Fibroblast of lung (primary cell): ENCODE measurements around the gene PABPN1L.

Experiments
- CTCF ChIP-seq, 2 donors: IDR thresholded peaks in 1 of 2; conservative IDR thresholded peaks in 1 of 2; 1 replicate in 1 of 2; 2 replicates in 1 of 2; pipeline ENCODE4 v1.5.1; 2011 to 2012; ENCODE audit warnings: low read length in 2 of 2, control low read depth in 1 of 2, inconsistent platforms in 1 of 2, low read depth in 1 of 2, mild to moderate bottlenecking in 1 of 2
- EZH2 ChIP-seq: IDR thresholded peaks from 2 replicates; pipeline ENCODE4 v1.5.1; 2012; ENCODE audit warnings: low read length, control low read depth, mild to moderate bottlenecking; ENCODE audit errors: missing control alignments

GRCh38 chr16:88906020-88906419 is 39.6 kb upstream of the PABPN1L start:
- TF ChIP-seq CTCF (conservative IDR thresholded peaks at IDR 0.05 in 1 of 2, IDR thresholded peaks at IDR 0.05 in 1 of 2; ENCODE audit: low read depth in 1 of 2, low read length in 2 of 2): no peak
- no peak for TF ChIP-seq EZH2
